GM20431 (cell line): ENCODE measurements around the gene GLRA1.
"Not testable (repeated sequence)": the region's sequence is repeated elsewhere in the genome, so short reads cannot be mapped to it uniquely, and the experiment has no call there.

ENCODE experiments used
- in situ Hi-C: fragments of 300-500 bp; cut with MseI, MboI; formaldehyde crosslinking; loops from one replicate; pipeline ENCODE4 v1.15.0; 2020; ENCODE audit warnings: low sequenced_read_pairs; ENCODE audit not compliant: unreplicated experiment

Gene GLRA1

GRCh38 chr5:151923866-151924476 lies 680 bp downstream of the GLRA1 start:
- in situ Hi-C loops: no loop called here

- in situ Hi-C loops: no loop called here
Measured at GRCh38 chr5:151921916-151922315, 2.7 kb downstream of the GLRA1 start.

- in situ Hi-C loops: no loop called here
Measured at GRCh38 chr5:151917904-151918303, 6.7 kb downstream of the GLRA1 start.

- in situ Hi-C loops: no loop called here
Measured at GRCh38 chr5:151913425-151913824, 11.2 kb downstream of the GLRA1 start.

- in situ Hi-C loops: no loop called here
Measured at GRCh38 chr5:151912360-151912759, 12.3 kb downstream of the GLRA1 start.

GRCh38 chr5:151911011-151911410 lies 13.6 kb downstream of the GLRA1 start:
- in situ Hi-C loops: no loop called here

GRCh38 chr5:151909628-151910027 lies 15.0 kb downstream of the GLRA1 start:
- in situ Hi-C loops: no loop called here

GRCh38 chr5:151906246-151906645 lies 18.4 kb downstream of the GLRA1 start:
- in situ Hi-C loops: no loop called here

GRCh38 chr5:151905557-151905961 lies 19.1 kb downstream of the GLRA1 start:
- in situ Hi-C loops: no loop called here

GRCh38 chr5:151904909-151905308 lies 19.7 kb downstream of the GLRA1 start:
- in situ Hi-C loops: no loop called here

- in situ Hi-C loops: no loop called here
Measured at GRCh38 chr5:151904127-151904526, 20.5 kb downstream of the GLRA1 start.

- in situ Hi-C loops: no loop called here
Measured at GRCh38 chr5:151903243-151903653, 21.4 kb downstream of the GLRA1 start.

GRCh38 chr5:151902215-151902614 lies 22.4 kb downstream of the GLRA1 start:
- in situ Hi-C loops: no loop called here

- in situ Hi-C loops: no loop called here
Measured at GRCh38 chr5:151901611-151902010, 23.0 kb downstream of the GLRA1 start.

- in situ Hi-C loops: no loop called here
Measured at GRCh38 chr5:151900891-151901290, 23.8 kb downstream of the GLRA1 start.

GRCh38 chr5:151899399-151899798 lies 25.3 kb downstream of the GLRA1 start:
- in situ Hi-C loops: no loop called here

GRCh38 chr5:151897896-151898295 lies 26.8 kb downstream of the GLRA1 start:
- in situ Hi-C loops: no loop called here

GRCh38 chr5:151897020-151897552 lies 27.6 kb downstream of the GLRA1 start:
- in situ Hi-C loops: no loop called here

- in situ Hi-C loops: no loop called here
Measured at GRCh38 chr5:151896031-151896691, 28.5 kb downstream of the GLRA1 start.

GRCh38 chr5:151895660-151896030 lies 29.0 kb downstream of the GLRA1 start:
- in situ Hi-C loops: no loop called here

- in situ Hi-C loops: not testable (repeated sequence)
Measured at GRCh38 chr5:151893485-151893884, 31.2 kb downstream of the GLRA1 start.

- in situ Hi-C loops: no loop called here
Measured at GRCh38 chr5:151892393-151892792, 32.3 kb downstream of the GLRA1 start.
